MCF 10A (cell line): ENCODE results near the gene PEAK1. TPM values are rescaled to one million over a fixed set of nuclear protein-coding genes. Genes with fewer than 3 reads are reported as not detected.

Experiments used
- BruUV-seq: library from RNA; stranded (reverse); fragments of 400-500 nt; replicated peaks from 2 replicates; lab custom pipeline; 2021; lab: Mats Ljungman, UMichigan
- CTCF ChIA-PET: fragments of 300-600 bp; sonication (Branson Sonifier 250); formaldehyde crosslinking; extraction: SDS; loops from one replicate; lab custom pipeline; 2021; ENCODE audit warnings: antibody characterized with exemption, inconsistent platforms; lab: Yijun Ruan, JAX
- POLR2A ChIA-PET: fragments of 300-600, 350-650 bp; sonication (Branson Sonifier 250); formaldehyde crosslinking; extraction: SDS; loops from one replicate; lab custom pipeline; 2020; ENCODE audit warnings: antibody characterized with exemption, inconsistent platforms; lab: Yijun Ruan, JAX
- DNase-seq: peaks from one replicate; pipeline ENCODE4 v3.0.0-alpha.2; 2018; ENCODE audit not compliant: unreplicated experiment
- H3K27ac Mint-ChIP-seq: one replicate; pipeline ENCODE4 v1.8.0; 2022; ENCODE audit warnings: mild to moderate bottlenecking, low read depth, mixed read lengths; ENCODE audit not compliant: unreplicated experiment
- H3K27me3 Mint-ChIP-seq: one replicate; pipeline ENCODE4 v1.8.0; 2022; ENCODE audit warnings: mixed read lengths; ENCODE audit not compliant: insufficient read depth, unreplicated experiment
- H3K36me3 Mint-ChIP-seq: one replicate; pipeline ENCODE4 v1.8.0; 2022; ENCODE audit warnings: mild to moderate bottlenecking, moderate library complexity, mixed read lengths; ENCODE audit not compliant: insufficient read depth, unreplicated experiment
- H3K4me1 Mint-ChIP-seq: one replicate; pipeline ENCODE4 v1.8.0; 2022; ENCODE audit warnings: mixed read lengths; ENCODE audit not compliant: insufficient read depth, unreplicated experiment
- H3K4me3 Mint-ChIP-seq: one replicate; pipeline ENCODE4 v1.8.0; 2022; ENCODE audit warnings: mild to moderate bottlenecking, moderate library complexity, mixed read lengths; ENCODE audit not compliant: unreplicated experiment
- H3K9me3 Mint-ChIP-seq: one replicate; pipeline ENCODE4 v1.8.0; 2022; ENCODE audit warnings: mixed read lengths; ENCODE audit not compliant: unreplicated experiment
- intact Hi-C: fragments of 100-400 bp; cut with micrococcal nuclease; formaldehyde crosslinking; loops from 2 replicates; pipeline ENCODE4 v1.14.1; 2022
- total RNA-seq: library from RNA; stranded (reverse); gene quantifications from 2 replicates; pipeline ENCODE4 v1.2.3, GENCODE V29; 2022
- TF ChIP-seq, protein P1 (sequence below): fragments of 200-600 bp; IDR thresholded peaks from one replicate; pipeline ENCODE4 v1.8.0; 2022; ENCODE audit warnings: antibody characterized with exemption, mild to moderate bottlenecking; ENCODE audit not compliant: unreplicated experiment

The PEAK1 gene
- total RNA-seq, 1 experiment from 2014 or later, result 20.0 TPM

DNA sequence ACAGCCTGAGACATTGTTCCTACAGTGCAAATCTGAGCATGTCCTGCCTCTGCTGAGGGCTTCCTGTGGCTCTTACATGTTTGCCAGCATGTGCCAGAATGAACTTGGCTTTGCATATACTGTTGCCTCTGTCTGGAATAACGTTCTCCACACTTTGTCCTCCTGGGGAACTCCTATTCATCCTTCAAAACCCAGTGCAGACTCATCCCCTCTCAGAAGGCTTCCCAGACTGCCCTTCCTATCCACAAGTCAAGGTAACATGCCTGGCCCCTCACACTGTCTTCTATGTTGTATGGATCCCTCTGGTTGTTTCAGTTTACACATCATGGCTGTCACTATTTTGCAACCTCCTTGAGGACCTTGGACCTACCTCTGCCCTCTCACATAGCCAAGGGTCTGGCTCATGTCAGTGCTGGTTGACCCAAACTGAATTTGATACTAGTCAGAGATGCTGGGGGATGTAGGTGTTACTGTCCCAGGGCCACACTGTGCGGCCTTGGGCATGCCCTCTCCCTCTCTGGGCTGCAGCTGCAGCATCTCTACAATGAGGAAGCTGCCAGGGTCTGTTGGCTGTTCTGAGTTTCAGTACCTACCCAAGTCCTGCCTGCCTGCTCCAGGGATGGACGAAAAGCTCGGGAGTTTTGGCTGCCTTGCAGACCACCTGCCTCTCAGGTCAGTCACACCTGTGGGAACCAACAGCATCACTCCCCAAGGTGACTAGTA, 320.0 kb downstream of the PEAK1 start:
- no peaks in the 10 kb centered on the region for H3K9me3 Mint-ChIP-seq
- no peak overlapping the region for H3K4me3 Mint-ChIP-seq
- no peak for DNase-seq
- intact Hi-C loops, result no loop called here
- H3K36me3 Mint-ChIP-seq, result peaks cover 7% of the 10 kb centered on the region
- no peak overlapping the region for H3K27ac Mint-ChIP-seq
- POLR2A ChIA-PET, result interaction anchor here (1.6 kb wide), 1 partner anchor 29 kb away, joined by 3 read pairs; the partner anchor contains the start of gene TSPAN3
- CTCF ChIA-PET, result interaction anchor here (0.6 kb wide), 1 partner anchor 8 kb away, joined by 3 read pairs; no protein-coding TSS in a partner anchor
- TF ChIP-seq, protein P1, sequence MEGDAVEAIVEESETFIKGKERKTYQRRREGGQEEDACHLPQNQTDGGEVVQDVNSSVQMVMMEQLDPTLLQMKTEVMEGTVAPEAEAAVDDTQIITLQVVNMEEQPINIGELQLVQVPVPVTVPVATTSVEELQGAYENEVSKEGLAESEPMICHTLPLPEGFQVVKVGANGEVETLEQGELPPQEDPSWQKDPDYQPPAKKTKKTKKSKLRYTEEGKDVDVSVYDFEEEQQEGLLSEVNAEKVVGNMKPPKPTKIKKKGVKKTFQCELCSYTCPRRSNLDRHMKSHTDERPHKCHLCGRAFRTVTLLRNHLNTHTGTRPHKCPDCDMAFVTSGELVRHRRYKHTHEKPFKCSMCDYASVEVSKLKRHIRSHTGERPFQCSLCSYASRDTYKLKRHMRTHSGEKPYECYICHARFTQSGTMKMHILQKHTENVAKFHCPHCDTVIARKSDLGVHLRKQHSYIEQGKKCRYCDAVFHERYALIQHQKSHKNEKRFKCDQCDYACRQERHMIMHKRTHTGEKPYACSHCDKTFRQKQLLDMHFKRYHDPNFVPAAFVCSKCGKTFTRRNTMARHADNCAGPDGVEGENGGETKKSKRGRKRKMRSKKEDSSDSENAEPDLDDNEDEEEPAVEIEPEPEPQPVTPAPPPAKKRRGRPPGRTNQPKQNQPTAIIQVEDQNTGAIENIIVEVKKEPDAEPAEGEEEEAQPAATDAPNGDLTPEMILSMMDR, result no peak
- peaks cover 7% of the 10 kb centered on the region for H3K4me1 Mint-ChIP-seq
- H3K27me3 Mint-ChIP-seq, result no peaks in the 10 kb centered on the region
- no TSS peak for BruUV-seq

DNA sequence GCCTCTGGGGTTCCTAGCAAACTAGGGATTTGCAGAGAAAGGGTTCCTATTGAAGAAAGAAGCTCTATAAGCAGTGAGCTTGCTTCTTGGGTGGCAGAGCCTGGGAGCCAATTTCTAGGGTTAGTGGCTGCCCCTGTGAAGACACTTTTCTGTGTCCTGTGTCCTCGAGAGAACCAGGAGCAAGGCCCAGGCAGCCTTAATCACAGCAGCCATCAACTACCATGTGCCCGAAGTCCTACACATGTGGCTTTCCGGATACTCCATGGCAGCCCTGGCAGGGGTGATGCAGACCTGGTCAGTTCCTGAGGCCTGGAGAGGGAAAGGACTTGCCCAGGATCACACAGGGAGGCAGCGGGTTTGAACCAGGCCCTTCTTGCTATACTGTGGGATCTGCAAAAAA, 321.3 kb downstream of the PEAK1 start:
- Mint-ChIP-seq H3K27me3 (no peaks in the 10 kb centered on the region), H3K9me3 (no peaks in the 10 kb centered on the region), H3K4me1 (peaks cover 7% of the 10 kb centered on the region), H3K4me3 (no peak overlapping the region), H3K27ac (no peak overlapping the region), H3K36me3 (peaks cover 7% of the 10 kb centered on the region)
- intact Hi-C loops, result no loop called here
- BruUV-seq, result no TSS peak
- CTCF ChIA-PET, result interaction anchor here (0.6 to 2.2 kb wide), 3 partner anchors 9 to 71 kb away, joined by 3 to 6 read pairs (median 5); no protein-coding TSS in a partner anchor
- DNase-seq, result no peak
- POLR2A ChIA-PET, result no interaction called here
- TF ChIP-seq, protein P1, result no peak

DNA sequence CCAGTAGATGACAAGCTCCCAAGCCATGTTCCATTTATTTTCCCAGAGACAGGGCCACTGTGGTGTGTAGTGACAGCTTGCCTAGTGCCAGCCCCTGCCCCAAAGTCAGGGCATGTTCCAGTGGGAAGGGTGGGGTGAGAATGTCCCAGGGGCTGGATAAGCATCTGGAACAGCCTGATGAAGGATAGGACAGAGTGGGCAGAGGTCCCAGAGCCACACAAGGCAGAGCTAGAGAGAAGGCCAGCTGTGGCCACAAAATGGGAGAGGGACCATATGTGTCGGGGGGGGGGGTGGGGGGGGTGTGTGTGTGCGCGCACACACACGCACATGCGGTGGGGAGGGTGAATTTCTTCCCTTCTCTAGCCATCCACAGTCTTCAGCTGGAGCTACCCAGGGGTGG, 322.0 kb downstream of the PEAK1 start:
- H3K4me3 Mint-ChIP-seq, result no peak overlapping the region
- ChIA-PET CTCF (interaction anchor here (0.6 to 2.2 kb wide), 8 partner anchors 9 to 470 kb away, joined by 3 to 12 read pairs (median 4); no protein-coding TSS in a partner anchor), POLR2A (no interaction called here)
- no peaks in the 10 kb centered on the region for H3K9me3 Mint-ChIP-seq
- intact Hi-C loops, result no loop called here
- TF ChIP-seq, protein P1, result no peak
- no peak overlapping the region for H3K27ac Mint-ChIP-seq
- H3K4me1 Mint-ChIP-seq, result peaks cover 7% of the 10 kb centered on the region
- peaks cover 7% of the 10 kb centered on the region for H3K36me3 Mint-ChIP-seq
- H3K27me3 Mint-ChIP-seq, result no peaks in the 10 kb centered on the region
- BruUV-seq, result no TSS peak
- DNase-seq, result no peak

DNA sequence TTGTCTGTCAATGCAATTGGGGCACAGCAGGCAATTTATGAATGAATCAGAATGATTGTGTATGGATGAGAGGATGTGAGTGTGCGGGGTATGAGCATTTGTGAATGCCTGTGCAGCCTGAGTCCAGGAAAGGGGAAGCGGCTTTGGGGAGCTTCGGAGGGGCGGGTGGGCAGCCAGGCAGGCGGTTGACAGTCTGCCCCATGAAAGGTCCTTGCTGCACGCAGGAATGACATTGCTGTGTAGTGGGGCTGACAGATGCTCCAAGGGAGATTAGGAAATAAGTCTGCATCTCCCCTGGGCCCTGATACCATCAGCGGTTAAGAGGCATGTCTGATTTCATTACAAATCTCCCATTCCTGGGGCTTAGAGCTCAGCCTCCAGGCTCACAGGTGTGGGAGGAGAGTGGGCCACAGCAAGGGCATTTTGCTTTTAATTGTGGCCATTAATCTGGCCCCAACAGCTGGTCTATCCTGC, 322.6 kb downstream of the PEAK1 start:
- DNase-seq, result no peak
- Mint-ChIP-seq H3K9me3 (no peaks in the 10 kb centered on the region), H3K27ac (no peak overlapping the region), H3K36me3 (peaks cover 7% of the 10 kb centered on the region), H3K27me3 (no peaks in the 10 kb centered on the region), H3K4me1 (peaks cover 7% of the 10 kb centered on the region), H3K4me3 (no peak overlapping the region)
- POLR2A ChIA-PET, result no interaction called here
- intact Hi-C loops, result no loop called here
- CTCF ChIA-PET, result interaction anchor here (0.6 to 2.2 kb wide), 8 partner anchors 10 to 470 kb away, joined by 3 to 12 read pairs (median 4); no protein-coding TSS in a partner anchor
- BruUV-seq, result no TSS peak
- TF ChIP-seq, protein P1, result no peak
